Right atrium auricular region (tissue), 2 donors: ENCODE data around the gene DARS2. TPM values are rescaled to one million over a fixed set of nuclear protein-coding genes. Genes with fewer than 3 reads are reported as not detected.
"Not testable (repeated sequence)": the region's sequence is repeated elsewhere in the genome, so short reads cannot be mapped to it uniquely, and the experiment has no call there.

Experiments
- DNase-seq: peaks from one replicate; pipeline ENCODE4 v3.0.0-alpha.2; 2019; ENCODE audit warnings: low spot score
- H3K27ac ChIP-seq, 2 donors: fragments of 200-600 bp; sonication (generic); 1 replicate in 1 of 2; 2 replicates in 1 of 2; pipeline ENCODE4 v1.5.1; 2016 to 2019
- H3K27me3 ChIP-seq, 2 donors: fragments of 200-600 bp; sonication (generic); one replicate each; pipeline versions ENCODE4 v1.5.1 to v1.6.0; 2017 to 2019
- H3K36me3 ChIP-seq: fragments of 200-600 bp; sonication (generic); one replicate; pipeline ENCODE4 v1.5.1; 2016
- H3K4me1 ChIP-seq, 2 donors: fragments of 200-600 bp; sonication (generic); one replicate each; pipeline versions ENCODE4 v1.5.1 to v1.6.0; 2017 to 2019
- H3K4me3 ChIP-seq, 2 donors: fragments of 200-600 bp; sonication (generic); 1 replicate in 1 of 2; 2 replicates in 1 of 2; pipeline ENCODE4 v1.5.1; 2017 to 2019; ENCODE audit warnings: mild to moderate bottlenecking in 1 of 2, moderate library complexity in 1 of 2
- H3K9me3 ChIP-seq, 2 donors: fragments of 200-600 bp; sonication (generic); one replicate each; pipeline ENCODE4 v1.5.1; 2019
- total RNA-seq, 2 donors: library from RNA; depleted of rRNA; stranded (reverse); fragments of >200 nt; gene quantifications; one replicate each; pipeline ENCODE4 v1.1.0, GENCODE V29; 2016
- TF ChIP-seq, protein P1 (sequence below), 2 donors: fragments of 200-600 bp; sonication (generic); IDR thresholded peaks; one replicate each; pipeline ENCODE4 v1.5.1; 2019; ENCODE audit warnings: antibody characterized with exemption in 2 of 2

DARS2 gene
- total RNA-seq, 2 donors from 2014 or later, result 11.2 to 13.9 TPM

DNA sequence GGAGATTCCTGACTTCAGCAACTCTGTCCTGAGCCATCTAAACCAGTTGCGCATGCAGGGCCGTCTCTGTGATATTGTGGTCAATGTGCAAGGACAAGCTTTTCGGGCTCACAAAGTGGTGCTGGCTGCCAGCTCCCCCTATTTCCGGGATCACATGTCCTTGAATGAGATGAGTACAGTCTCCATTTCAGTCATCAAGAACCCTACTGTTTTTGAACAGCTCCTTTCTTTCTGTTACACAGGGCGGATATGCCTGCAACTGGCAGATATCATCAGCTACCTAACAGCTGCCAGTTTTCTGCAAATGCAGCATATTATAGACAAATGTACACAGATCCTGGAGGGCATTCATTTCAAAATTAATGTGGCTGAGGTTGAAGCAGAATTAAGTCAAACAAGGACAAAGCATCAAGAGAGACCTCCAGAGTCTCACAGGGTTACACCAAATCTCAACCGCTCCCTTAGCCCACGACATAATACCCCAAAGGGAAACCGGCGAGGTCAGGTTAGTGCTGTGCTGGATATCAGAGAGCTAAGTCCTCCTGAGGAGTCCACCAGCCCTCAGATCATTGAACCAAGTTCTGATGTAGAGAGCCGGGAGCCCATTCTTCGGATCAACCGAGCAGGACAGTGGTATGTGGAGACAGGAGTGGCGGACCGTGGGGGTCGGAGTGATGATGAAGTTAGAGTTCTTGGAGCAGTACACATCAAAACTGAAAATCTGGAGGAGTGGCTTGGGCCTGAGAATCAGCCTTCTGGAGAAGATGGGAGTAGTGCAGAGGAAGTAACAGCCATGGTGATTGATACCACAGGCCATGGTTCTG, 46.0 kb downstream of the DARS2 start:
- DNase-seq, result no peak
- Histone ChIP-seq H3K9me3 (no peaks in the 10 kb centered on the region), H3K4me3 (no peak overlapping the region), H3K27me3 (no peaks in the 10 kb centered on the region), H3K4me1 (peaks cover 0 to 45% of the 10 kb centered on the region in 2 donors), H3K36me3 (peaks cover 22% of the 10 kb centered on the region), H3K27ac (no peak overlapping the region)
- TF ChIP-seq, protein P1, sequence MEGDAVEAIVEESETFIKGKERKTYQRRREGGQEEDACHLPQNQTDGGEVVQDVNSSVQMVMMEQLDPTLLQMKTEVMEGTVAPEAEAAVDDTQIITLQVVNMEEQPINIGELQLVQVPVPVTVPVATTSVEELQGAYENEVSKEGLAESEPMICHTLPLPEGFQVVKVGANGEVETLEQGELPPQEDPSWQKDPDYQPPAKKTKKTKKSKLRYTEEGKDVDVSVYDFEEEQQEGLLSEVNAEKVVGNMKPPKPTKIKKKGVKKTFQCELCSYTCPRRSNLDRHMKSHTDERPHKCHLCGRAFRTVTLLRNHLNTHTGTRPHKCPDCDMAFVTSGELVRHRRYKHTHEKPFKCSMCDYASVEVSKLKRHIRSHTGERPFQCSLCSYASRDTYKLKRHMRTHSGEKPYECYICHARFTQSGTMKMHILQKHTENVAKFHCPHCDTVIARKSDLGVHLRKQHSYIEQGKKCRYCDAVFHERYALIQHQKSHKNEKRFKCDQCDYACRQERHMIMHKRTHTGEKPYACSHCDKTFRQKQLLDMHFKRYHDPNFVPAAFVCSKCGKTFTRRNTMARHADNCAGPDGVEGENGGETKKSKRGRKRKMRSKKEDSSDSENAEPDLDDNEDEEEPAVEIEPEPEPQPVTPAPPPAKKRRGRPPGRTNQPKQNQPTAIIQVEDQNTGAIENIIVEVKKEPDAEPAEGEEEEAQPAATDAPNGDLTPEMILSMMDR (IDR thresholded peaks at IDR 0.05), result no peak

DNA sequence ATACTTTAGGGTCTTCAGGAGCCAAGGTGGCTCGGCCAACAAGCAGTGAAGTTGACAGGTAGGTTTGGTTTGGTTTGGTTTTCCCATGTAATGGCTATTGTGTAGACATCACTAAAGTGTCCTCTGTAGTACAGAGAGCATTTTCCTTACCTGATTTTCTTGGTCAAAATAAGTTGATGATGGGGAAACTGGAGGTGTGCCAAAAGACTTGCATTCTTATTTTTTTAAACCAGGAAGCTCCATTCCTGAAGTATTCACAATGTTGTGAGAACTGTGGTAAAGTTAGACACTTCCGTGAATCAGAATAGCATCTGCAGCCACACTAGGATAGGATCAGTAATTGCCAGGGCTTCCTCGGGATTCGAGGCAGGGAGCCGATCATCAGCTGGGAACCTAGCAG, 46.6 kb downstream of the DARS2 start:
- TF ChIP-seq, protein P1 (IDR thresholded peaks at IDR 0.05), result no peak
- no peaks in the 10 kb centered on the region for H3K27me3 ChIP-seq
- DNase-seq, result no peak
- H3K9me3 ChIP-seq, result no peaks in the 10 kb centered on the region
- H3K4me1 ChIP-seq, result peaks cover 0 to 39% of the 10 kb centered on the region in 2 donors
- peaks cover 22% of the 10 kb centered on the region for H3K36me3 ChIP-seq
- no peak overlapping the region for H3K4me3 ChIP-seq
- no peak overlapping the region for H3K27ac ChIP-seq

DNA sequence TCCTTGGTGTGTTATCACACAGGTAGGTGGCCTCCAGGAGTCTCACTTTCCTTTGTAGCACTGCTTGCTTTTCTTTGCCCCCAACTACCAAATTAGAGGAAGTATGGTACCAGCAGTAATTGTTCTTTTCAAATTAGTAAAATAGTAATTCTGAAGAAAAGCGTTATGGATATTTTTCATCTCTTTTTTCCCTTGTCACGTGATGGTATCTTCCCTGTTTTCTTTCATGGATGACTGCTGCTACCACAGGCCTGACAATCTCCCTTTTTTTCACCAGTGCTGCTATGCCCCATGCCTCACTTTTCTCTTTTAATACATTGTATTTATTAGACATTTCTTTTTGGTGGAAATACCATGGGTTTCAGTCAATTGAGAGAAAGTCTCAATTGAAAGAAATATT, 47.0 kb downstream of the DARS2 start:
- H3K9me3 ChIP-seq, result no peaks in the 10 kb centered on the region
- DNase-seq, result no peak
- peaks cover 21% of the 10 kb centered on the region for H3K36me3 ChIP-seq
- H3K27ac ChIP-seq, result no peak overlapping the region
- TF ChIP-seq, protein P1 (IDR thresholded peaks at IDR 0.05), result no peak
- H3K4me1 ChIP-seq, result peaks cover 0 to 35% of the 10 kb centered on the region in 2 donors
- no peak overlapping the region for H3K4me3 ChIP-seq
- no peaks in the 10 kb centered on the region for H3K27me3 ChIP-seq

DNA sequence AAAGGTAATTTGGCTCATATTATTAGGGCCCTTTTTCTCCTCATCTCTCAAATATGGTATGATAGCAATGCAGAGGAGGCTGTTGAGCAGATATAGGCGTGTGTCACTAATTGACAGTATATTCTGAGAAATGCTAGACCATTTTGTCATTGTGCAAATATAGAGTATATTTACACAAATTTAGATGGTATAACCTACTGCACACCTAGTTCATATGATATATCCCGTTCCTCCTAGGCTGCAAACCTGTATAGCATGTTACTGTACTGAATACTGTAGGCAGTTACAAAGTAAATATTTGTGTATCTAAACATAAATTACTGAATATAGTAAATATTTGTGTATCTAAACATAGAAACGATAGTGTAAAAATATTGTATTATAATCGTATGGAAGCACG, 52.3 kb downstream of the DARS2 start:
- no peak for DNase-seq
- TF ChIP-seq, protein P1 (IDR thresholded peaks at IDR 0.05), result no peak
- Histone ChIP-seq H3K4me3 (no peak overlapping the region), H3K27ac (no peak overlapping the region), H3K9me3 (no peaks in the 10 kb centered on the region), H3K36me3 (peaks cover 27% of the 10 kb centered on the region), H3K4me1 (no peaks in the 10 kb centered on the region), H3K27me3 (no peaks in the 10 kb centered on the region)

DNA sequence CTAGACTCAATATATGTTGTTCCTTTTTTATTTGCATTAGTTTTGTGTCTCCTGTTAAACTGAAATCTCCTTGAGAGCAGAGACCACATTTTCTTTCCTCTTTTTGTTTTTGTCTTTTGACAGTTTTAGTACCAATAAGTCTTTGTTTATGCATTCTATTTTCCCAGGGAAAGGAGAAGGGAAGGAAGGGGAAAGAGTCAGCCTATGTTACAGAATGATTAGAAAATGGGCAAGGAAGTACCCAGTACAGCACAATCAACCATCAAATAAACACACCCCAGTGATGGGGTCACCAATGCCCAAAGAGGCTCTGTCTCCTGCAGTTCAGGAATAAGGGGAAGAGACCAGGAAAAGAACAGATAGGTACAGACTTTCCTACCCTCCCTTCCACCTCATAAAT, 53.8 kb downstream of the DARS2 start:
- TF ChIP-seq, protein P1 (IDR thresholded peaks at IDR 0.05), result no peak
- H3K9me3 ChIP-seq, result no peaks in the 10 kb centered on the region
- H3K36me3 ChIP-seq, result peaks cover 30% of the 10 kb centered on the region
- no peaks in the 10 kb centered on the region for H3K4me1 ChIP-seq
- no peak overlapping the region for H3K4me3 ChIP-seq
- H3K27ac ChIP-seq, result no peak overlapping the region
- DNase-seq, result no peak
- H3K27me3 ChIP-seq, result no peaks in the 10 kb centered on the region

DNA sequence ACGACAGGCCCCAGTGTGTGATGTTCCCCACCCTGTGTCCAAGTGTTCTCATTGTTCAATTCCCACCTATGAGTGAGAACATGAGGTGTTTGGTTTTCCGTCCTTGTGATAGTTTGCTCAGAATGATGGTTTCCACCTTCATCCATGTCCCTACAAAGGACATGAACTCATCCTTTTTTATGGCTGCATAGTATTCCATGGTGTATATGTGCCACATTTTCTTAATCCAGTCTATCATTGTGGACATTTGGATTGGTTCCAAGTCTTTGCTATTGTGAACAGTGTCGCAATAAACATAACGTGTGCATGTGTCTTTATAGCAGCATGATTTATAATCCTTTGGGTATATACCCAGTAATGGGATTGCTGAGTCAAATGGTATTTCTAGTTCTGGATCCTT, 56.6 kb downstream of the DARS2 start:
- not testable (repeated sequence) for H3K4me3 ChIP-seq, H3K27ac ChIP-seq, H3K9me3 ChIP-seq, DNase-seq, H3K4me1 ChIP-seq, H3K27me3 ChIP-seq
- peaks cover 23% of the 10 kb centered on the region for H3K36me3 ChIP-seq
